ENCODE results near the gene CNEP1R1.

DNA sequence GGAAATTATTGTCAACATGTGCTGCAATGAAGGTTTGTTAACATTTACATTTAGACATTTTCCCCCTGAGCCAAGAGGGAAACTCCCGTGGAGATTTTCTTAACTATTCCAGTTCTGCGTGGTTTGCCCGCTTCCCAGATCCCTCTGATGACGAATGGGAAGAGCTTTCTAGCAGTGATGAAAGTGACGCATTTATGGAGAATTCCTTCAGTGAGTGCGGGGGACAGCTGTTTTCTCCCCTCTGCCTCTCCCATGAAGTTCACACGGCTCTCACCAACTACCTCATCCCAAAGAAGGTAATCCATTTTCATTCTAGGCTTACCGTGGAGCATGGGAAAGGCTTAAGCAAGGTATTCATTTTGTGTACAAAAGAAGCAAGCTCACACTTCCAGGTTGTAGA lies 59.0 kb downstream of the CNEP1R1 start:
- TF ChIP-seq, protein P1, sequence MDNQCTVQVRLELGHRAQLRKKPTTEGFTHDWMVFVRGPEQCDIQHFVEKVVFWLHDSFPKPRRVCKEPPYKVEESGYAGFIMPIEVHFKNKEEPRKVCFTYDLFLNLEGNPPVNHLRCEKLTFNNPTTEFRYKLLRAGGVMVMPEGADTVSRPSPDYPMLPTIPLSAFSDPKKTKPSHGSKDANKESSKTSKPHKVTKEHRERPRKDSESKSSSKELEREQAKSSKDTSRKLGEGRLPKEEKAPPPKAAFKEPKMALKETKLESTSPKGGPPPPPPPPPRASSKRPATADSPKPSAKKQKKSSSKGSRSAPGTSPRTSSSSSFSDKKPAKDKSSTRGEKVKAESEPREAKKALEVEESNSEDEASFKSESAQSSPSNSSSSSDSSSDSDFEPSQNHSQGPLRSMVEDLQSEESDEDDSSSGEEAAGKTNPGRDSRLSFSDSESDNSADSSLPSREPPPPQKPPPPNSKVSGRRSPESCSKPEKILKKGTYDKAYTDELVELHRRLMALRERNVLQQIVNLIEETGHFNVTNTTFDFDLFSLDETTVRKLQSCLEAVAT (IDR thresholded peaks at IDR 0.05) = no peak
- TF ChIP-seq NELFE (IDR thresholded peaks at IDR 0.05; ENCODE audit: insufficient read depth, insufficient read length) (no peak), BRF1 (IDR thresholded peaks at IDR 0.05; ENCODE audit: borderline replicate concordance, extremely low read depth, insufficient read length) (no peak), EWSR1 (IDR thresholded peaks at IDR 0.05; ENCODE audit: borderline replicate concordance, low read depth, partially characterized antibody) (no peak), SMARCC2 (IDR thresholded peaks at IDR 0.05; ENCODE audit: low read depth) (no peak), HNRNPLL (IDR thresholded peaks at IDR 0.05; ENCODE audit: low read depth, low read length, poor library complexity, severe bottlenecking) (no peak), ZFX (CRISPR knock-in tag; IDR thresholded peaks at IDR 0.05) (no peak), ZBTB17 (CRISPR knock-in tag; IDR thresholded peaks at IDR 0.05) (no peak)
- TF ChIP-seq, protein P2, sequence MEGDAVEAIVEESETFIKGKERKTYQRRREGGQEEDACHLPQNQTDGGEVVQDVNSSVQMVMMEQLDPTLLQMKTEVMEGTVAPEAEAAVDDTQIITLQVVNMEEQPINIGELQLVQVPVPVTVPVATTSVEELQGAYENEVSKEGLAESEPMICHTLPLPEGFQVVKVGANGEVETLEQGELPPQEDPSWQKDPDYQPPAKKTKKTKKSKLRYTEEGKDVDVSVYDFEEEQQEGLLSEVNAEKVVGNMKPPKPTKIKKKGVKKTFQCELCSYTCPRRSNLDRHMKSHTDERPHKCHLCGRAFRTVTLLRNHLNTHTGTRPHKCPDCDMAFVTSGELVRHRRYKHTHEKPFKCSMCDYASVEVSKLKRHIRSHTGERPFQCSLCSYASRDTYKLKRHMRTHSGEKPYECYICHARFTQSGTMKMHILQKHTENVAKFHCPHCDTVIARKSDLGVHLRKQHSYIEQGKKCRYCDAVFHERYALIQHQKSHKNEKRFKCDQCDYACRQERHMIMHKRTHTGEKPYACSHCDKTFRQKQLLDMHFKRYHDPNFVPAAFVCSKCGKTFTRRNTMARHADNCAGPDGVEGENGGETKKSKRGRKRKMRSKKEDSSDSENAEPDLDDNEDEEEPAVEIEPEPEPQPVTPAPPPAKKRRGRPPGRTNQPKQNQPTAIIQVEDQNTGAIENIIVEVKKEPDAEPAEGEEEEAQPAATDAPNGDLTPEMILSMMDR (IDR thresholded peaks at IDR 0.05 in 2 of 3, conservative IDR thresholded peaks at IDR 0.05 in 1 of 3; ENCODE audit: insufficient read depth in 2 of 3, low read depth in 1 of 3, low read length in 3 of 3) = no peak
- TF ChIP-seq, protein P3, sequence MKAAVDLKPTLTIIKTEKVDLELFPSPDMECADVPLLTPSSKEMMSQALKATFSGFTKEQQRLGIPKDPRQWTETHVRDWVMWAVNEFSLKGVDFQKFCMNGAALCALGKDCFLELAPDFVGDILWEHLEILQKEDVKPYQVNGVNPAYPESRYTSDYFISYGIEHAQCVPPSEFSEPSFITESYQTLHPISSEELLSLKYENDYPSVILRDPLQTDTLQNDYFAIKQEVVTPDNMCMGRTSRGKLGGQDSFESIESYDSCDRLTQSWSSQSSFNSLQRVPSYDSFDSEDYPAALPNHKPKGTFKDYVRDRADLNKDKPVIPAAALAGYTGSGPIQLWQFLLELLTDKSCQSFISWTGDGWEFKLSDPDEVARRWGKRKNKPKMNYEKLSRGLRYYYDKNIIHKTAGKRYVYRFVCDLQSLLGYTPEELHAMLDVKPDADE (conservative IDR thresholded peaks at IDR 0.05; ENCODE audit: control insufficient read depth, low read depth, low read length) = no peak
